ENCODE results near the gene HOXB5.

Gene HOXB5

DNA sequence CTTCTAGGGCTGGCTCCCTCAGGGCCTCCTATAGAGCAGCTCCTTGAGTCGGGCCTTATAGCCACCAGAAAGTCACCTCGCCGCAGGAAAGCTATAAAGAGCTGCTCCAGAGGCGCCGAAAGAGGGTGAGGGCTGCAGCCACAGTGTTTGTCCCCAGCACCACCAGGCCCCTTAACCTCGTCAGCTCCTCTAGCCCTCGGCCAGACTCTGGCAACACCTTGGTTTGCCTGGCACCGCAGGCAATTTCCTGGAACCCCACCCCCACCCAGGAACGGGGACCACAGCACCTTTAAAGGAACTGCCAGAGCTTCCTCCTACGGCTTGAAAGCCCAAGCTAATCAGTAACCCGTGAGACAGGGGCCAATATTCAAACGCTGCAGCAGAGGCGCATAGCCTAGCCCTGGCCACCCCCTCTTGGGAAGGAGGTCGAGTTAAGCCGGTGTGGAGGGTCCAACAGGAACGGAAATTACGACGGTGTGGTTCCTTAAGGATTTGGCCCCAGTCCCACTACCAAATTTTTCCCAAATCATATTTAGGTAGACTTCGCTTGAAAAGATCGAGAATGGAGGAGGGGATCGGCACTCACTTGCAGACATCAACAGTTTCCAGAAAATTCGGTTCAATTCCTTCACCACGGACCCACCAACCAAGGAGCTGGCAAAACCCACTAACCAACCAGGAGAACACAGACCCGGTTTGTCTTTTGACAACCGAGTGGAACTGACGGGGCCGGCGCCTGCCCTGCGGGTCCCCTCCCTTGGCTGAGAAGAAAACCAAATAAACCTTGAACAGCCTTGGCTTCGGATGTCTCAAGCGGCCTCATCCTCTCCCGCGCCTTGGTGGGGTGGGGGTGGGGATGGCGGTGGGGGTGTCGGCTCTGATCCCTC lies 8.2 kb upstream of the HOXB5 start:
- DNase-seq = no peak

DNA sequence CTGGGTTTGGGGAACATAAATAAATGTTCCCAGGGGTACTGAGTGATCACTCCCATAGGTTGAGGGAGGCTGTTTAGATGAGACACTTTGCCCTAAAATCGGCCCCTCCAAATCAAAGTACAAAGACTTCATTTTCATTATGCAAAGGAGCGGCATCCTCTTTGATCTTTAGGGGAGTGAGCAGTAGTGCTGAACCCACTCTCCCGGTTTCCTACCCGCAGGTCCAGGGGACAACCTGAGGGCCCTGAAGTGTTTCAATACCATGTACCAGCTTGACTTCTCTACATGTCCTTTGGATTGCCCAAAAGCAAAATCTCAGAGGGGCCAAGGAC lies 7.6 kb upstream of the HOXB5 start:
- no peak for DNase-seq

DNA sequence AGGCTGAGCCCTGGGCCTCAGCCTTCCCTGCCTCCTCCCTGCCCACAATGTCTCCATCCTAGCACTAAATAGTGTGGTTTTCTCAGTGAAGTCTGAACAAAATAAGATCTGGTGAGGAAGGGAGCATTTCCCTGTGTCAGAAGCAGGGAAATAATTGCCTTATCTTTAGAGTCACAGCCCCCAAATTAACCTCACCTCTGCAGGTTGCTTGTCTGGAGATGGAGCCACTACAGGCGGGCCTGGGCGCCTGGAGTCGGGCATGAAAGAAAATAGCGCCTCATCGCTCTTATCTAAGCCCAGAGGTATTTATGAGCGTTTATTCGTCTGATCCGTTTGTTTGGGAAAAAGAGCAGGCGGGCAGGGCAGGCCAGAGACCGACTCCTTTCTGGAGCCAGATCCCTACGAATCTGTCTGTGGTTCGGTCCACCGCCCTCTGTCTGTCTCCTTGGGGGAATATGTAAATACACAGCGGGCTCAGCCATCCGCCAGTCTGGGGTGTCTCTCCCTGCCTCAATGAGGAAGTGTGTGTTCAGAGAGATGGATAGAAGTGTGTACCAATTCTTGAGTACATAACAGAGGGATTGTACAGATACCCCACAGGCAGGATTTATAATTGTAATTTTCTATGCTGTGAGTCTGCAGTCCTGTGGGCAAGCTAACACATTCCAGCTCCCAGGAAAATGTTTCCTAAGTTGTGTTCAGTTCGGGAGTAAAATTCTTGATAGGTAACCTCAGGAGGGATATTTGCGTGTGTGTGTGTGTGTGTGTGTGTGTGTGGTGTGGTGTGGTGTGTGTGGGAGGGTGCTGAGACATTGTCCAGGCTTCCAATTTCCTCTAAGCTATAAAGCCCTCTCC lies 6.9 kb upstream of the HOXB5 start:
- peak; percentile 49 for DNase-seq

DNA sequence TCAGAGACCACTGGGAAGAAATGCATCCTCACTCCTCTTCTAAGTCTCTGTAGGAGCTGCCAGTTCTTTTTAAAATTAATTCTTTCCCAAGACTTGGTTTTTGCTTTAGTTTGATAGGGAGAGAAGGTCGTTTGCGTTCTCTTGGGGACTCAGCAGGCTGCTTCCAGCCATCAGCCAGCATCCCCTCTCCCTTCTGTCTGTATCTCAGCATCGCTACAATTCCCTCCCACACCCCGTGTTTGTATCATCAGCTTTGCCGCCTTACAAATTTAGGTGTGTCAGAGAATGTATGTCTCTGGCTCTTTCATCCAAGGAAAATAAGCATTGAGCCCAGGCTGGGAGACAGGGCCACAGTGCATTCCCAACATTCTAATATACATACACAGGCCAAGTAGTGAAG lies 5.8 kb upstream of the HOXB5 start:
- DNase-seq = no peak

DNA sequence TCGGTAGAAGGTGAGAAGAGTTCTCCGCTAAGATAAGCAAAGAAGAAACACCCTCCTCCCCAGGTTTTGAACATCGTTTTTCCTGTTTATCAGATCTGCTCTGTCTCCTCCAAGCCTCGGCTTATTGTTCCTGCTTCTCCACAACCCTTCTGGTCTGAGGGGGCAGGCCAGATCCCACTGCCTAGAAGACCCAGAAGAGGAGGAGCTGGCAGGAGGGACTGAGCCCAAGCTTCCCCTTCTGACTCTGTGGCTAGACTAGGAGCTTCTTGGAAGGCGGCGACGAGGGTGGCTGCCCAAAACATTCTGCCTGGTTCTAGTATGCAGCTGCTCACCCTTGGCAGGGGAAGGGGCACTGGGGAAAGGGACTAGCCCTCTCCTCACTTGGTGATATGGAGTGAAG lies 5.2 kb upstream of the HOXB5 start:
- DNase-seq = no peak

DNA sequence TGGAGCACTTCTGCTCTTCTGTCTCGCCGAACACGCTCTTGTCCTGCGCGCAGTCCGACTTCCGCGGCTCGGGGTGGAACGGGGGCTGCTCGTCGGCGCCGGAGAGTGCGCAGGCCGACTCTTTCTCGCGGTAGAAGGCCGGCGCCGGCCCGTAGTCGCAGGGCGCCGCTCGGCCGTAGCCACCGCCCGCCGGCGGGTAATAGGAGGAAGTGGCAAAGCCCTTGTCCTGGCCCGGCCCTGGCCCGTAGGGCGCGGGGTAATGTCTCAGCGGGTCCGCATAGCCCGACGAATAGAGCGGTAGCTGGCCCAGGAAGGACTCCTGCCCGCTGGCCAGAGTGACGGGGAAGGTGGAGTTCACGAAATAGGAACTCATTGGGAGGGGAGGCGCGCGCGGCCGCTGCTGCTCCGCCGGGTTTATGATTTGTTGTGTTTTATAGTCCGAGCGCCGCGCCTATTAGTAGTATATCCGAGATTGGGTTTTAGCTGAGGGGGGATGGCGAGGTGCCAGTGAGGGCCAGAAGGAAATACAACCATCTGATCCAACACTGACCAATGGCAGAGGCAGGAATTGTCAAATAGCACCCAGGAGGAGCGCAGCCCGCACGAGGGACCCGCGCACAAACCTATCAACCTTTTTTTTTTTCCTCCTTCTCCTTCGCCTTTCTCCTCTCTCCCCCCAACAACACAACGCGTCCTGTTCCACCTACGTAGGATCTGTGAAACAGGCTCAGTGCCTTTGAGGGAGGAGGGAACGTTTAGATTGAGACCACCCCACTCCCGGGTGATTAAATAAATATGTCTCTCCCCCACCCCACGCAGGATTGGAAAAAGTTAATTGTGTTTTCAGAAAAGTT lies 4.4 kb upstream of the HOXB5 start:
- peak; percentile 83 for DNase-seq

DNA sequence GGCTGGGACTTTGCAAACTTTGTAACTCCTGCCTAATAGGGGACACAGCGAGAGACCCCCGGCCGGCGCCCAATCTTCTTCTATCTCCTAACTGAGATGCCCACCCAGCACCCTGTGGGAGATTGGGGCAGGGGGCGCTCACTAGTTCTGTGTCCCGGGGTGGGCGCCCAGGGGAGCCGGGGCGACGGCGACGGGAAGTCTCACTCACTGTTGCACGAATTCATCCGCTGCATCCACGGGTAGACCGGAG lies 3.9 kb upstream of the HOXB5 start:
- no peak for DNase-seq

DNA sequence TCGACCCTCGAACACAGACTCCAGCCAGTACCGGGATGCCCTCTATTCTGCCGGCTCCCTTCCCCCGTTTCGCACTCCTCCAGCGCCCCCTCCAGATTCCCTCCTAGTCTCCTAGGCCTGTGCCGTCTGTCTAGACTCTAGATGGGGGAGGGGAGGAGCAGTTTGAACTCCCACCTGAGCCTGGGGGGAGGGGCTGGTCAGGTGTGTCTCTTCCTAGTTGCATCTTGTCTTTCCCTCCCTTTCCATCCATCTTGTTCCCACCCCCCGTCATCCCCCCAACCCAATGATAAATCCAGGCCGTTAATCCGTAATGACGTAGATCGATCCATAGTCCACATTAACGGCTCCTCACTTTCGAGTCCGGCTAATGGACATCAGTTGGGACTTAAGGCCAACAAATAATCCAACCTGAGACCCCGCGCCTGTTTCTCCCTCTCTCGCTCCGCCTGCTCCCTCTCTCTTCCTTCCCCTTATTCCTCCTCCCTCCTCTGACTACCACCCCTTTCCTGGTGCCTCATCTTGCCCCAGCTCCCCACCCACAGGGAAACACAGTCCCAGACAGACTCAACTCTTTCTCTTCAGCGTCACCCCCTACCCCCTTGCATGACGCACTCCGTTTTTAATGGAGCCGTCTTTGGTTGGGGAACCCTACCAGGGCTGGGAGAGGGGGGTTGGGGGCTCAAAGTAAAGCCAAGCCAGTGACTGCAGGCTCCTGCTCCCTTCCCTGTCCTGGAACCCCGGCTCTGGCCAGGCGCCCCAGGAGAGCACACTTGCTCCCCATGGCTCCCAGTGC lies 3.4 kb upstream of the HOXB5 start:
- peak; percentile 85 for DNase-seq

DNA sequence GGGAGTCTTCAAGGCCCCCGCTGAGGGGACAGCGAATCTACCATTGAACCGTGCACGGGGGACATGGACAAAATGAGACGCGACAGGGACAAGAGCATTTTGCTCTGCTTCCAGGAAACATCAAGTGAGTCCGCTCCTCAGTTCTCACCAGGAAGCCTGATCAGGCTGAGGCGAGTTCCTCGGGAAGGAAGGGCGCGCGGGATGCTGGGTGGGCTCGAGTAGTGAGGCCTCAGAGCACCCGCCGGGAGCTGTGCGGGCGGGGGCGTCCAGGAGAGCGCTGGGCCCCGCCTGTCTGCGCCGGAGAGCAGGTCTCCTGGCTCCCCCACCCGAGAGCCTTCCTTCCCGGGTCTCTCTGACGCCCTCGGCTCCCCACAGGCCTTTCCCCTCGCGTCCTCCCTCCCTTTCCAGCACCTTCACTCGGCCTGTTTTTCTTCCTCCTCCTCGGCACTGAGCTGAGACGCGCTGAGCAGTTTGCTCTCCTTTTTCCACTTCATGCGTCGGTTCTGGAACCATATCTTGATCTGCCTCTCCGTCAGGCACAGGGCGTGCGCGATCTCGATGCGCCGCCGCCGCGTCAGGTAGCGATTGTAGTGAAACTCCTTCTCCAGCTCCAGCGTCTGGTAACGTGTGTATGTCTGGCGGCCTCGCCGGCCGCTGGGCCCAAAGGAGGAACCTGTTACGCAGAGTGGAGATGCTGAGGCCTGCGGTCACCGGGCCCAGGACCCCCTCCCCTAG lies 2.6 kb upstream of the HOXB5 start:
- no peak for DNase-seq

DNA sequence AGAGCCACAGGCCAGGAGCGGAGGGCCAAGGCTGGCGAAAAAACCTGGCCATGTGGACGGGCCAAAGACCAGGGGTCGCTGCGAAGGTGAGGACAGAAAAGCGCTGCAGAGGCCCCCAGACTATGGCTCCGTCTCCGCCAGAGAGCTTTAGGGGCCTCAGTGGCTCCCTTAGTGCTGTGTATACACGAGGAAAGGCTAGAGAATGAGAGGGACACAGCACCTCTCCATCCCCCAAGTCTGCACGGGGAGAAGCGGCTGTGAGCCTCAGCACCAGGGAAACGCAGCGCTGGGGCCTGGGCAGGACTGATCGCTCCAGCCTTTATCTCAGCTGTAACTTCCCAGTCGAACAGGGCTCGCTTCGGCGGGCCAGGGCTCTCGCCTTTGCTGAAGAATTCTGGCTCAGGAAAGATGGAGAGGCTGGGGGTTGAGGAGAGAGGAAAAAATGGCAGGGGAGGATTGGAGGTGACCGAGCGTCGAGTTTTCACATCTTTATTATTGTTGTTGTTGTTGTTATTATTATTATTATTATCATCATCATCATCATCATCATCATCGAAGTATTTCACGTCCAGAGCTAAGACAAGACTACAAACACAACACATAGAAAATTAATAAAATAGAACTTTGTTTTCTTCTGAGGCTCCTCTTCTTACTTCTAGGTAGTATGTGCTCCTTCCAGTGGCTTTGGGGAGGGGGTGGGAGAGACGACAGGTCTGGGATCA lies 1.9 kb upstream of the HOXB5 start:
- no peak for DNase-seq

DNA sequence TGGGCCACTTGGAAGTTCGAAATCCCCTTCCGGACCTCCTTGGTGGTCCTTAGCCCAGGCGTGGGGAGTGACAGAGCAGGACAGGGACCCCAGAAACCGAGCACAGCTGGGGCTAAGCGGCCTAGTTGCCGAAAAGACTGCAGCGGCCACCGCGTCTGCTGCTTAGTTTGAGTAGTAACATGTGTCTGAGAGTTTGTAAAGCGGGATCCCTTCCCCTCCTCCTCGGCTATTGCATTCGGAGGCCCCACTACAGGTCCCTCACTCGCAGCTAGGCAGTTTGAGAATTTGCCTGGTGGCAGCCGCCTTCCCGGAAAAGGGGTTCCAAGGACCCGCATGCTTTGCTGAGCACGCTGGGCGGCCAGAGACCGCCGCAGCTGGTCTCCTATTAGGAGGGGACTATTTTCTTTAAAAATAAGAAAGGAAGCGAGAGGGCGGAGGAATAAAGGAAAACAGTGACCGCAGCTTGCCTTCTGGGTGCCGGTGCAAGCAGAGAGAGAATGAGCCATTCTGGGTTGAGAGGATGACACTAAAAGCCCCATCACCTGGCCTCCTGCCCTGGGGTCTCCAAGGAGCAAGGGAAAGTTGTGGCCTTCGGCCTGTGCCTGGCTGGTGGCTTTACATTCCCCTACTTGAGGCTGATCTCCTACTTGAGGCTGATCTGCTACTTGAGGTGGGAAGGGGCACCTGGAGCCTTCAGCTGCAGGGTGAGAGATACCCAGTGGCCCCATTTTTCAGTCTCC lies 1.1 kb upstream of the HOXB5 start:
- DNase-seq = no peak

DNA sequence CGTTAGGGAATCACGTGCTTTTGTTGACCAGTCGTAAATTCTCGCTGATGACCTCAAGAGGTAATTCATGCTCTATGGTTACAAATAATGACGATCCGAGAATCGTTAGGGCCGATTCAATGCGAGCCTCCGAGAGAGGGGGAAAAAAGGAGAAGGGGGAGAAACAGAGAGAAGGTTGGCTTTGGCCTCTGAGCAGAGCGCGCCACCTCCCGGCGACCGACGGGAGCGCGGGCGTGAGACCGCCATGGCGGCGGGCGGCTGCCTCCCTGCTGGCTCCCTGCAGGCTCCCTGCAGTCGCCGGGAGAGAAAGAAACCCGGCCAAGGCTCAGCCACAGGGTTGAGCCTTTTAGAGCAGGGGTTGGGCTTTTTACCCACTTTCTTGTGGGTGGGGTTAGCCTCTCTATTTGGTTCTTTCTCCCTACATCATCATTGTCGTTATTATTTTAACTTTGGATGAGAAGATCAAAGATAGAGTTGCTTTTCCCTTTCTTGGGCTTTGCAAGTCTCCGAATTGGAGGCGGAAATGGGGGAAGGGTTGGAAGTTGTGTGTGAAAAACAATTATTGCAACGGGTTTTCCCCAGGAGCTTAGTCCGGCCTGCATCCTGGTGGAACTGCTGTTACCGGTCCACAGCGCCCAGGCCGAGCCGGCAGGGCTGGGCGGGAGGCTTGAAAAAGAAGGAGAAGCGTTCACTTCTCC lies 410 bp upstream of the HOXB5 start:
- DNase-seq = peak; percentile 97

DNA sequence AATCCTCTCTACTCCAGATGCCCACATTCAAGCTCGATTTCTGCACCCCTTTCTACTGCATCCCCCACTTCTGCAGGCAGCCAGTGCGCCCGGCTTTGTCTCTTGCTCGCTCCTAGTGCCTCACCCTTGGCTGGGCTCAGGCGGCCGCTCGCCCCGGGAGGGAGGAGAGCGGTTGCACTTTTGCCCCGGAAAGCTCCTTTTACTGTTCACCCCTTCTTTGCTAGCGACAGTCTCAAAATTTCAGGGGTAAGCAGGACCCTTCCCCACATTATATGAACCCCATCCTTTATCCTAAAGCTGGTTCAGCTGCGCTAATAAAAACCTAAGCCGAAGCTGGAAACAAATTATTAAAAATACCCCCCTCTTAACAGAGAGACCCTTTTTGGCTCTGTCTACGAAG lies 1.0 kb downstream of the HOXB5 start:
- DNase-seq = no peak

DNA sequence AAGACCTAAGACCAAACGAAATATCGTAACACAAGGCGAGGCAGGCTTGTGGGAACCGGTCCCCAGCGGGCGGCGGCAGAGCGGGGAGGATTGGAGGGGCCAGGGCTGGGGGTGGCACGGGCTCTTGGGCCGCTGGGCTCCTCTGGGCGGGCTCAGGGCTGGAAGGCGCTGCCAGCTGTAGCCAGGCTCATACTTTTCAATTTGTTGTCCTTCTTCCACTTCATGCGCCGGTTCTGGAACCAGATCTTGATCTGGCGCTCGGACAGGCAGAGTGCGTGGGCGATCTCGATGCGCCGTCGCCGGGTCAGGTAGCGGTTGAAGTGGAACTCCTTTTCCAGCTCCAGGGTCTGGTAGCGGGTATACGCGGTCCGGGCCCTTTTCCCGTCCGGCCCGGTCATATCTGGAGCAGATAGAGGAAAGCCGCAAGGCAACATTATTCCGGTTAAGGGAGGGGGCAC lies 1.5 kb downstream of the HOXB5 start:
- DNase-seq = no peak

DNA sequence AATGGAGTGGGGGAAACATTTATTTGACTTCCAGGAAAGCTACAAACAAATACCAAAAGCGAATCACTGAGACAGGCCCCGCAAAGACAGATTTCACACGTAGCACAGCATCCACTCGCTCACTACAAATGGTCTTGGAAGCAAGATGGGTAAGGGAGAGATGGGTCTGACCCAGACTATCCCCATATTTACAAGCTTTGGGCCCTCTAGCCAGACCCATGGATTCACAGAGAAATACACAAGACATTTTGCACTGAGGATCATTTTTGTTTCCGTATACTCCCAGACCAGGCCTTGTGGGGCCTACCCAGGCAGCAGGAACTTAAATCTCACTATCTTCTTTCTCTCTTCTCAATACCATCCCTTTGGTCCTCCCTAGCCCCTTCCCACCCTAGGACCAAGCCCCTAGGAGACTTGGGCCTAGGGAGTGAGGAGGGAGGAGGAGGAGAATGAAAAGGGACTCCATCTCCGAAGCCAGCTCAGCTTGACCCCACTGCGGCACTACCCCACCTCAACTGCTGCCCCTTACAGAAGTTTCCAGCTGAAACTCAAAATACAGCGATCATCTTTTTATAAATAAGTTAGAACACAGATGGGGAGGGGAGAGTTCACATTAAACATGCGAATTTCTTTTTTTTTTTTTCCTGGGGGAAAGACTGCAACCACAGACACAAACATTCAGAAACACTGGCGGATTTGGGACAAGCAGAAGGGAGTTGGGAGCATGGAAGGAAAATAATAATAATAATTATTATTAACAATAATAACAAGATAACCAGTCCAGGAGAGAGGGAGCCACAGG lies 2.1 kb downstream of the HOXB5 start:
- no peak for DNase-seq

DNA sequence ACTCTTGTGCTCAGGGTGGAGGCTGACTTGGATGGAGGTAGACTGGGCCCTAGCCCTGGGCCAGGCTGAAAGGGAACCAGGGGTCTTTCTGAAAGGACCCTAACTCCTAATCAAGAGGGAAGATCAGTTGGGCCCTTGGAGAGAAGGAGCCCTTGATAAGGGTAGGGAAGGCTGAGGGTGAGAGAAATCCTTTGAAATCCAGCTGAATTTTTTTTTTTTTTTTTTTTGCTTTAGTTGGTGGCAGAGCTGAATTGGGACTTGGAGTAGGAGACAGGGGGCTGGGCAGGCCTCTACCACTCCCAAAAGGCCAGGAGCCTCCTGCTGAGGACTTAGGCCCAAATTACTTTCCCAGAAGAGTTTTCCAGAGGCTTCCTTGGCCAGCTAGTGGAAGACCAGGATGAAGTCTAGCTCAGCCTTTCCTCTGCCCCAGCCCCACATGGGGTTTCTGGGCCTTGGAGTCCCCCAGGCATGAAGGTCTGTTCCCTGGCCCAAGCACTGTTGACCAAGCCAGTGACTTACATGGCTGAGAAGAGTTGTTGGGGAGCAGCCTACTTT lies 2.9 kb downstream of the HOXB5 start:
- DNase-seq = no peak

DNA sequence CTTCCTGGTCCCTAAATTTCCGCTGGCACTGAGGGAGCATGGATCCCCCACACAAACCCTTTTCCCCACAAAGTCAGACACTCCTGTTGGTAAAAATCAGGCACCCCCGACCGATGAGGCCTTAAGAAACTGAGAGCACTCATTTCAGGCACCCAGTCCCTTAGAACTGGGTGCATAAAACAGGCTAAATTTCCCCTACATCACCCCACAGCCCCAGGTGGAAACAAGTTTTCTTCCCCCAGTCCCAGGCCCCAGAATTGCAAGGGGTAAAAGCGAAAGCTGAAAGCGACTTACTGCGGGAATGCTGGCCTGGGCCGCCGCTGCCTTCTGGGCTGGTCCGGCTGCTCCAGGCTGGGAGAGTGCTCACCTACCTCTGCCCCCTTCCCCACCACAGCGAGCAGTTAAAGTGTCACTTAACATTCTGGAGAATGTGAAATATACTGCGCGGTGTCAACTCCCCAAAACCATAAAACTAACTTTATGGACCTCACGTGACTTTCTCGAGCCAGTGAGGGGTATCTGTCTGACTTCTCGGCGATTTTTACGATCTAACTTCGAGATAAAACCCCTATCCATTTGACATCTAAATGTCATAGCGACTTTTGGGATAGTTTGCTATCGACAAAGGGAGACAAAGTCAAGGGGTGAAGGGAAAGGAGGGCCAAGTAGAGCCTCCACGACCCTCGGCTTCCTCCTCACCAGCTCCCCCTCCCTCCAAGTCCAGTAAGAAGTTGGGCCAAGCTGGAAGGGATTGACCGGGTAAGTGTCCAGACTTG lies 3.6 kb downstream of the HOXB5 start, which contains the start of gene HOXB3:
TSS of gene HOXB3 (minus strand) at position 411 of the 776 bp plus-strand sequence. CDS start 37,767 bp downstream, outside the sequence.
- peak; percentile 84 for DNase-seq
